ENCODE results near the gene FAM53A.

DNA sequence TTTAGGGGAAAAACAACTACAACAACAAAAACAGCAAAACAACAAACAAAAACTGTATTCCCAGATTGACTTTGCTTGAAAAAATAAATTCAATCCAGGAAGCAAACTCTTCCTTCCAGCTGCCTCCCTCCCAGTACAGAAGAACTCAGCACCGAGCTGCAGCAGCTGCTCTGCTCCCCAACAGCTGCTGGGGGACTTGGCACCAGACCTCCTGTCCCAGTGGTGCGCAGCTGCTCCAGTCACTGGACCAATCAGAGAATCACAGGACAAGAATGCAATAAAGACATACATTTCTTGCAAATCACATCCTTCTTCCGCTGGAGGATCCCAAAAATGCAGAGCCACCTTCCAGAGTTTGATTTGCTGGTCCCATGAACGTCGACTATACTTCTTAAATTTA is 11.8 kb upstream of the FAM53A start:
- TF ChIP-seq, protein P1, sequence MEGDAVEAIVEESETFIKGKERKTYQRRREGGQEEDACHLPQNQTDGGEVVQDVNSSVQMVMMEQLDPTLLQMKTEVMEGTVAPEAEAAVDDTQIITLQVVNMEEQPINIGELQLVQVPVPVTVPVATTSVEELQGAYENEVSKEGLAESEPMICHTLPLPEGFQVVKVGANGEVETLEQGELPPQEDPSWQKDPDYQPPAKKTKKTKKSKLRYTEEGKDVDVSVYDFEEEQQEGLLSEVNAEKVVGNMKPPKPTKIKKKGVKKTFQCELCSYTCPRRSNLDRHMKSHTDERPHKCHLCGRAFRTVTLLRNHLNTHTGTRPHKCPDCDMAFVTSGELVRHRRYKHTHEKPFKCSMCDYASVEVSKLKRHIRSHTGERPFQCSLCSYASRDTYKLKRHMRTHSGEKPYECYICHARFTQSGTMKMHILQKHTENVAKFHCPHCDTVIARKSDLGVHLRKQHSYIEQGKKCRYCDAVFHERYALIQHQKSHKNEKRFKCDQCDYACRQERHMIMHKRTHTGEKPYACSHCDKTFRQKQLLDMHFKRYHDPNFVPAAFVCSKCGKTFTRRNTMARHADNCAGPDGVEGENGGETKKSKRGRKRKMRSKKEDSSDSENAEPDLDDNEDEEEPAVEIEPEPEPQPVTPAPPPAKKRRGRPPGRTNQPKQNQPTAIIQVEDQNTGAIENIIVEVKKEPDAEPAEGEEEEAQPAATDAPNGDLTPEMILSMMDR (conservative IDR thresholded peaks at IDR 0.05; ENCODE audit: low read length), result no peak
- TF ChIP-seq EZH2phosphoT487 (IDR thresholded peaks at IDR 0.05; ENCODE audit: borderline replicate concordance, low read depth, low read length), result no peak
